GM06990 (cell line): ENCODE results near the gene KRT78.

ENCODE experiments used
- DNase-seq: peaks from one replicate; pipeline ENCODE4 v3.0.0-alpha.2; 2011; ENCODE audit not compliant: insufficient read length; ENCODE audit errors: extremely low read depth
- H3K27me3 ChIP-seq: replicated peaks from 2 replicates; pipeline ENCODE4 v1.6.0; 2011; ENCODE audit warnings: low read length; ENCODE audit not compliant: control insufficient read depth, insufficient read depth
- H3K36me3 ChIP-seq: 2 replicates; pipeline ENCODE4 v1.5.1; 2011; ENCODE audit warnings: low read length; ENCODE audit not compliant: control insufficient read depth, insufficient read depth
- H3K4me3 ChIP-seq: replicated peaks from 2 replicates; pipeline ENCODE4 v1.5.1; 2011; ENCODE audit warnings: low read depth, mild to moderate bottlenecking, control low read depth, low read length
- TF ChIP-seq, protein P1 (sequence below): IDR thresholded peaks from 2 replicates; pipeline ENCODE4 v1.5.1; 2011; ENCODE audit warnings: low read length, control low read depth, mild to moderate bottlenecking, inconsistent platforms; ENCODE audit not compliant: insufficient read depth, poor library complexity, severe bottlenecking

The KRT78 gene

GRCh38 chr12:52829986-52830770, 18.6 kb downstream of the KRT78 start:
- no peaks in the 10 kb centered on the region; the same call in none of the 2 replicates for H3K27me3 ChIP-seq
- H3K4me3 ChIP-seq = no peak overlapping the region
- H3K36me3 ChIP-seq = no peaks in the 10 kb centered on the region
- TF ChIP-seq, protein P1, sequence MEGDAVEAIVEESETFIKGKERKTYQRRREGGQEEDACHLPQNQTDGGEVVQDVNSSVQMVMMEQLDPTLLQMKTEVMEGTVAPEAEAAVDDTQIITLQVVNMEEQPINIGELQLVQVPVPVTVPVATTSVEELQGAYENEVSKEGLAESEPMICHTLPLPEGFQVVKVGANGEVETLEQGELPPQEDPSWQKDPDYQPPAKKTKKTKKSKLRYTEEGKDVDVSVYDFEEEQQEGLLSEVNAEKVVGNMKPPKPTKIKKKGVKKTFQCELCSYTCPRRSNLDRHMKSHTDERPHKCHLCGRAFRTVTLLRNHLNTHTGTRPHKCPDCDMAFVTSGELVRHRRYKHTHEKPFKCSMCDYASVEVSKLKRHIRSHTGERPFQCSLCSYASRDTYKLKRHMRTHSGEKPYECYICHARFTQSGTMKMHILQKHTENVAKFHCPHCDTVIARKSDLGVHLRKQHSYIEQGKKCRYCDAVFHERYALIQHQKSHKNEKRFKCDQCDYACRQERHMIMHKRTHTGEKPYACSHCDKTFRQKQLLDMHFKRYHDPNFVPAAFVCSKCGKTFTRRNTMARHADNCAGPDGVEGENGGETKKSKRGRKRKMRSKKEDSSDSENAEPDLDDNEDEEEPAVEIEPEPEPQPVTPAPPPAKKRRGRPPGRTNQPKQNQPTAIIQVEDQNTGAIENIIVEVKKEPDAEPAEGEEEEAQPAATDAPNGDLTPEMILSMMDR = no peak
- no peak for DNase-seq

DNA sequence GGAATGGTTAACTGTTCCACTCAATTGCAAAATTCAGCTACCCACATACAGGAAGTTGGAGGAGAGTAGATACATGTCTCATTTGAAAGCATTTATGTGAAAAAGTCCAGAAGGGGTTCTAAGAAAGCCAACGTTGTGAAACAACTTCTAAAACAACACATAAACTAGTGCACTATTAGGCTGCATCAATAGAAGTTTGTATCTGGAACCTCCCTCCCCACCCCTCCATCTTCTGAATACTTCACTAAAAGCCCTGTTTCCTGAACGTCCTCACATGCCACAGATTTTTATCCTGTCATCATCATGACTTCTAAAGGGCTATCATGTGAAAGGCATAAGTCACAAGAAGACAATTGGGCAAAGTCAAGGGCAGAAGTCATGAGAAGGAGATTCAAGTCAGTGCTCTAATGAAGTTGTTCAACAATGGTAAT, 20.2 kb downstream of the KRT78 start:
- TF ChIP-seq, protein P1 = no peak
- no peak for DNase-seq
- no peaks in the 10 kb centered on the region; the same call in none of the 2 replicates for H3K27me3 ChIP-seq

GRCh38 chr12:52828156-52828555, 20.6 kb downstream of the KRT78 start:
- Histone ChIP-seq H3K27me3 (no peaks in the 10 kb centered on the region; the same call in none of the 2 replicates), H3K36me3 (no peaks in the 10 kb centered on the region)
- TF ChIP-seq, protein P1 = no peak

More for the DNA sequence above, 20.2 kb downstream of the KRT78 start:
- H3K4me3 ChIP-seq = no peak overlapping the region
- H3K36me3 ChIP-seq = no peaks in the 10 kb centered on the region

DNA sequence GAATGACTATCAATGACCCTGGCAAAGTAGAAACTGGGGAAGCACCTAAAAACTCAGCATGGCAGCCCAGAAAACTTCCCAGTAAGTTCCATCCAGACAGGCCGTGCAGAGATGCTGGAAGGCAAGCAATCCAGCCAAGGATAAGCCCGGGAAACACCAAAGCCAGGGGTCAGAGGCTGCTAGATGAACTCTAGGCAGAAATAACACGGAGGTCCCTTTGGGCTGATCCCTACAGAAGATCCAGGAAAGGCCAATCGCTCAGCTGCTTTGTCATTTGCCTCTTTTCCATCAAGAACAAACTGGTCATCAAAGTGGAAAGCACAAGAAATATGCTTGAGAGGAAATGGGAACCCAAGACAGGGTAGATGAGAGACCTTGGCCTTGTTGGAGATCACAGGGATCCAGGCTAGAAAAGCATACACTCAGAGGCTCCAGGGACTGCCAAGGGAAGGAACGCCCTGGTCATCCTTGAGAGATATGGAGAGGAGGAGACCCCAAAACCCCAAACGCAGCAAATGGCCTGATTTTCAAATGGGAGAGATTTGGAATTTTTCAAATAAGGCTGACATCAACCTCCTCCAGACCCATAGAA, 21.2 kb downstream of the KRT78 start:
- no peaks in the 10 kb centered on the region for H3K36me3 ChIP-seq
- H3K4me3 ChIP-seq = no peak overlapping the region
- no peak for DNase-seq
- TF ChIP-seq, protein P1 = no peak
- H3K27me3 ChIP-seq = no peaks in the 10 kb centered on the region; the same call in none of the 2 replicates

More at GRCh38 chr12:52828156-52828555, 20.6 kb downstream of the KRT78 start:
- H3K4me3 ChIP-seq = no peak overlapping the region
- no peak for DNase-seq

DNA sequence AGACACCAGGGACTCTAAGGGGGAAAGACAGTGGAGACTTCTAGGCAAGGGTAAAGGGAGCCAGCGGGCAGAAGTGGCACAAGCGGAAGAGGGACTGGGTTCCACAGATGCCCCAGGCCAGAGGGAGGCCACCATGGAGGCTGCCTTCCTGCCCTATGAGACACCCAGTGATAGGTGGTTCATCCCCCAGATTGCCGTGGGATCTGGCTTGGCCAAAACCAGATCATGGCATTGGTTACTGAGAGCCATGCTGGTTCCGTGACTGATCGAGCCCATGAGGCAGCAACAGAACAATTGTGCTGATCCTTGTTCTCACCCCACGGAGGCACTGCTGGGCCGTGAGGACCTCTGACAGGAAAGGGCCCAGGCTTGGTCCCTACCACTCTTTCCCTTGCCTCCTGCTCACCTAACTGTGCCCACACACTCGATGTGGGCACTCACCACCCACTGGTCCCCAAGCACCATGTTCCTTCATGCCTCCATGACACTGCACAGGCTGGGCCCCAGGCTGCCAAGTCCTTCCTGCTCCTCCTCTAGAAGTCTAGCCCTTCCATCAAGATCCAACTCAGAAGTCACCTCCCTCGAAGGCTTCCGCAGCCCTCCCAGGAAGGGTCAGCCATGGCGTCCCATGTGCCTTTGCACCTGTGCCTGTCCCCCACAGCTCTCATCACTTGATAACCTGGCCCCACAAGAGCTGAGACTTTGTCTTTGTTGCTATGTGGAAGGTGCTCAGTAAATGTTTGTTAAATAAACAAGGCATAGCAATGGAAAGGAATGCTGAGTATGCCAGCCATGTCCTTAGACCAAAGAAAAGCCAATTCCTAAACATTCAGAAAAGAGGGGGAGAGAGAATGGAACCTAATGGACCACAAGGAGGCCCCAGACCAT, 21.9 kb downstream of the KRT78 start:
- H3K4me3 ChIP-seq = no peak overlapping the region
- H3K36me3 ChIP-seq = no peaks in the 10 kb centered on the region
- DNase-seq = no peak
- H3K27me3 ChIP-seq = no peaks in the 10 kb centered on the region; the same call in none of the 2 replicates
- TF ChIP-seq, protein P1 = no peak
